DOHH2 (cell line): ENCODE data around the gene ZNF491.

Experiments used
- CTCF ChIP-seq: fragments of 200-600 bp; sonication (generic); IDR thresholded peaks from one replicate; pipeline ENCODE4 v1.5.1; 2014; ENCODE audit warnings: antibody characterized with exemption, mild to moderate bottlenecking, low read depth, low read length; ENCODE audit not compliant: poor library complexity, severe bottlenecking
- EZH2phosphoT487 ChIP-seq: fragments of 200-600 bp; sonication (generic); IDR thresholded peaks from 2 replicates; pipeline ENCODE4 v1.6.1; 2017; ENCODE audit warnings: borderline replicate concordance, mild to moderate bottlenecking, antibody characterized with exemption, low read length, moderate library complexity, mixed read lengths

- TF ChIP-seq CTCF (no peak), EZH2phosphoT487 (no peak)
Measured at GRCh38 chr19:11752244-11752736, 46.0 kb upstream of the ZNF491 start.
